Measurements from ENCODE around the gene TERT. TPM values are rescaled to one million over a fixed set of nuclear protein-coding genes. Genes with fewer than 3 reads are reported as not detected.
A peak's percentile ranks its signal among the peaks of the same experiment; 100 is the strongest.

The TERT gene
- total and polyA plus RNA-seq, 2 of the 13 experiments (the other 11 are each of a cell fraction or from before 2014, with no cell fraction given), result 4.3 to 5.9 TPM

GRCh38 chr5:1299511-1299850 lies 4.6 kb upstream of the TERT start:
- CTCF ChIA-PET (ENCODE audit: low intra/inter-chr PET ratio, low total read pairs), result no interaction called here
- 39% methylated on average over 7 of the region's 9 CpGs for WGBS (ENCODE audit: low lambda C conversion rate)
- Histone ChIP-seq H3K27ac (ENCODE audit: extremely low read length, insufficient read depth, low read length) (no peak overlapping the region), H3K9me3 (ENCODE audit: low read length) (no peaks in the 10 kb centered on the region), H3K4me2 (ENCODE audit: low read depth, low read length) (no peak overlapping the region), H2AFZ (ENCODE audit: low read length) (no peak overlapping the region), H3K4me1 (ENCODE audit: insufficient read depth, low read length) (peaks cover 18% of the 10 kb centered on the region), H3K9ac (ENCODE audit: insufficient read depth, low read depth, low read length) (no peak overlapping the region), H3K36me3 (replicated peaks in 1 of 2; ENCODE audit: control insufficient read depth in 1 of 2, insufficient read depth in 2 of 2, low read length in 2 of 2) (no peaks in the 10 kb centered on the region), H3K79me2 (ENCODE audit: insufficient read depth, low read length) (no peaks in the 10 kb centered on the region), H4K20me1 (ENCODE audit: insufficient read depth, low read length) (no peaks in the 10 kb centered on the region), H3K27me3 (ENCODE audit: control insufficient read depth in 1 of 2, insufficient read depth in 2 of 2, low read length in 2 of 2) (peaks cover 6 to 60% of the 10 kb centered on the region in 2 experiments), H3K4me3 (replicated peaks in 1 of 3; ENCODE audit: insufficient read depth in 1 of 3, low read depth in 2 of 3, low read length in 3 of 3) (no peak overlapping the region)
- FAIRE-seq (no peak), ATAC-seq (peak; percentile 11; the same call in 1 of the 3 replicates), DNase-seq (ENCODE audit: low spot score) (no peak)
- in situ Hi-C loops (cut with HindIII; ENCODE audit: extremely low pct_ligation_motif_present, low pct_unique_long_range_greater_than_20kb) (no loop called here), intact Hi-C loops (cut with micrococcal nuclease; ENCODE audit: unreplicated experiment) (no loop called here)
- TF ChIP-seq ZNF776 (CRISPR knock-in tag; IDR thresholded peaks at IDR 0.05), result no peak
- TF ChIP-seq STAG1 (CRISPR knock-in tag; IDR thresholded peaks at IDR 0.05), result 0 out of 2 replicates have a peak, but pooled peaks have one; percentile 14
- 0 out of 2 replicates have a peak, but pooled peaks have one; percentile 5 for TF ChIP-seq CTCF (CRISPR knock-in tag; IDR thresholded peaks at IDR 0.05)
- no TSS peak for BruUV-seq (replicated peaks)
- POLR2A ChIA-PET, result no interaction called here

GRCh38 chr5:1298723-1299510 lies 4.0 kb upstream of the TERT start:
- FAIRE-seq (no peak), DNase-seq (ENCODE audit: low spot score) (no peak), ATAC-seq (no peak)
- Histone ChIP-seq H3K4me1 (ENCODE audit: insufficient read depth, low read length) (peaks cover 18% of the 10 kb centered on the region), H4K20me1 (ENCODE audit: insufficient read depth, low read length) (no peaks in the 10 kb centered on the region), H3K36me3 (replicated peaks in 1 of 2; ENCODE audit: control insufficient read depth in 1 of 2, insufficient read depth in 2 of 2, low read length in 2 of 2) (no peaks in the 10 kb centered on the region), H3K4me2 (ENCODE audit: low read depth, low read length) (no peak overlapping the region), H2AFZ (ENCODE audit: low read length) (no peak overlapping the region), H3K9ac (ENCODE audit: insufficient read depth, low read depth, low read length) (no peak overlapping the region), H3K9me3 (ENCODE audit: low read length) (no peaks in the 10 kb centered on the region), H3K4me3 (replicated peaks in 1 of 3; ENCODE audit: insufficient read depth in 1 of 3, low read depth in 2 of 3, low read length in 3 of 3) (no peak overlapping the region), H3K27ac (ENCODE audit: extremely low read length, insufficient read depth, low read length) (no peak overlapping the region), H3K27me3 (ENCODE audit: control insufficient read depth in 1 of 2, insufficient read depth in 2 of 2, low read length in 2 of 2) (peaks cover 6 to 57% of the 10 kb centered on the region in 2 experiments), H3K79me2 (ENCODE audit: insufficient read depth, low read length) (no peaks in the 10 kb centered on the region)
- BruUV-seq (replicated peaks), result no TSS peak
- in situ Hi-C loops (cut with HindIII; ENCODE audit: extremely low pct_ligation_motif_present, low pct_unique_long_range_greater_than_20kb) (no loop called here), intact Hi-C loops (cut with micrococcal nuclease; ENCODE audit: unreplicated experiment) (no loop called here)
- TF ChIP-seq ZNF432 (CRISPR knock-in tag; IDR thresholded peaks at IDR 0.05; ENCODE audit: borderline replicate concordance) (no peak), ZBTB14 (CRISPR knock-in tag; IDR thresholded peaks at IDR 0.05) (no peak), HCFC1 (IDR thresholded peaks at IDR 0.05; ENCODE audit: low read depth, low read length) (no peak), SP4 (CRISPR knock-in tag; IDR thresholded peaks at IDR 0.05) (no peak), ZNF547 (CRISPR knock-in tag; IDR thresholded peaks at IDR 0.05) (no peak), MAZ (IDR thresholded peaks at IDR 0.05; ENCODE audit: borderline replicate concordance, low read depth, low read length) (no peak), MAZ (CRISPR knock-in tag; IDR thresholded peaks at IDR 0.05; ENCODE audit: low read depth) (no peak), ZSCAN22 (CRISPR knock-in tag; IDR thresholded peaks at IDR 0.05) (no peak), NR2F1 (CRISPR knock-in tag; IDR thresholded peaks at IDR 0.05) (no peak), ZNF691 (CRISPR knock-in tag; IDR thresholded peaks at IDR 0.05; ENCODE audit: borderline replicate concordance, low read depth) (no peak)
- POLR2A ChIA-PET, result no interaction called here
- 44% methylated on average over 32 of the region's 33 CpGs for WGBS (ENCODE audit: low lambda C conversion rate)
- CTCF ChIA-PET (ENCODE audit: low intra/inter-chr PET ratio, low total read pairs), result no interaction called here

Measured in HepG2 (cell line).